ENCODE data around the gene PHF12.

DNA sequence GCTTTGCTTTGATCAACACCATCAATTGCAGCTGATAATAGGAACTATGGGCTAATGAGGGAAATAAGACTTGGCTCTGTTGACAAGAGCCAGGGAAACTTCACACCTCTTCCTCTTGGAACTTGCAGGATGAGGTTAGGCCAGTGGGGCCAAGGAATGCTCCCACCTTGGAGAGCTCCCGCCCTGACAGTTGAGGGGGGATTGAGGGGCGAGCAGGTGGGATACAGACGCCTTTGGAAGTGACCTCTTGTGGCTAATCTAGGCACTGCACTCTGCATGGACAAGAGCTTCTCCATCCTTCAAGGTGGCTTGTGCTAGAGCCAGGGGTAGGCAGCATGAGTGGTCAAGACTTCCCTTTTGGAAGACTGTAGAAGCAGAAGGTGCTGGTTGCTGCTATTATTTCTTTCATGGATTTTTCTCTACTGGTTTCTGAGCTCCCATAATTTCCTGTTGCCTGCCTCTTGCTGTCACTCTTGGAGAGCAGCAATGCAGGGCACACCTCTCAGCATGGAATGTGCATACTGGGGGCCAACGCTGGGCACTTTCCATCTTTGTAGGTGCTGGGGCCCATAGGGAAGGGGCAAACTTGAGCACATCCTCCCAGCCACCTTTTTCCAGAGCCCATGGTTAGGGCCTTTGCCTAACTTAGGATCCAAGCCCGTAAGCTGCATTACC, 2.3 kb upstream of the PHF12 start:
- TF ChIP-seq, protein P1, sequence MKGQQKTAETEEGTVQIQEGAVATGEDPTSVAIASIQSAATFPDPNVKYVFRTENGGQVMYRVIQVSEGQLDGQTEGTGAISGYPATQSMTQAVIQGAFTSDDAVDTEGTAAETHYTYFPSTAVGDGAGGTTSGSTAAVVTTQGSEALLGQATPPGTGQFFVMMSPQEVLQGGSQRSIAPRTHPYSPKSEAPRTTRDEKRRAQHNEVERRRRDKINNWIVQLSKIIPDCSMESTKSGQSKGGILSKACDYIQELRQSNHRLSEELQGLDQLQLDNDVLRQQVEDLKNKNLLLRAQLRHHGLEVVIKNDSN (IDR thresholded peaks at IDR 0.05), result no peak
- TF ChIP-seq TEAD4 (IDR thresholded peaks at IDR 0.05) (no peak), ZBTB7A (IDR thresholded peaks at IDR 0.05; ENCODE audit: low read depth) (peak; percentile 98), YY1 (IDR thresholded peaks at IDR 0.05; ENCODE audit: low read depth) (no peak), TAF1 (IDR thresholded peaks at IDR 0.05; ENCODE audit: low read depth) (no peak), RAD21 (IDR thresholded peaks at IDR 0.05; ENCODE audit: low read depth) (no peak), EP300 (IDR thresholded peaks at IDR 0.05; ENCODE audit: borderline replicate concordance) (no peak), CREB1 (IDR thresholded peaks at IDR 0.05; ENCODE audit: low read depth) (no peak), TCF12 (IDR thresholded peaks at IDR 0.05; ENCODE audit: low read depth) (no peak), CEBPB (IDR thresholded peaks at IDR 0.05) (no peak), NFIC (IDR thresholded peaks at IDR 0.05) (no peak)
- TF ChIP-seq, protein P2, sequence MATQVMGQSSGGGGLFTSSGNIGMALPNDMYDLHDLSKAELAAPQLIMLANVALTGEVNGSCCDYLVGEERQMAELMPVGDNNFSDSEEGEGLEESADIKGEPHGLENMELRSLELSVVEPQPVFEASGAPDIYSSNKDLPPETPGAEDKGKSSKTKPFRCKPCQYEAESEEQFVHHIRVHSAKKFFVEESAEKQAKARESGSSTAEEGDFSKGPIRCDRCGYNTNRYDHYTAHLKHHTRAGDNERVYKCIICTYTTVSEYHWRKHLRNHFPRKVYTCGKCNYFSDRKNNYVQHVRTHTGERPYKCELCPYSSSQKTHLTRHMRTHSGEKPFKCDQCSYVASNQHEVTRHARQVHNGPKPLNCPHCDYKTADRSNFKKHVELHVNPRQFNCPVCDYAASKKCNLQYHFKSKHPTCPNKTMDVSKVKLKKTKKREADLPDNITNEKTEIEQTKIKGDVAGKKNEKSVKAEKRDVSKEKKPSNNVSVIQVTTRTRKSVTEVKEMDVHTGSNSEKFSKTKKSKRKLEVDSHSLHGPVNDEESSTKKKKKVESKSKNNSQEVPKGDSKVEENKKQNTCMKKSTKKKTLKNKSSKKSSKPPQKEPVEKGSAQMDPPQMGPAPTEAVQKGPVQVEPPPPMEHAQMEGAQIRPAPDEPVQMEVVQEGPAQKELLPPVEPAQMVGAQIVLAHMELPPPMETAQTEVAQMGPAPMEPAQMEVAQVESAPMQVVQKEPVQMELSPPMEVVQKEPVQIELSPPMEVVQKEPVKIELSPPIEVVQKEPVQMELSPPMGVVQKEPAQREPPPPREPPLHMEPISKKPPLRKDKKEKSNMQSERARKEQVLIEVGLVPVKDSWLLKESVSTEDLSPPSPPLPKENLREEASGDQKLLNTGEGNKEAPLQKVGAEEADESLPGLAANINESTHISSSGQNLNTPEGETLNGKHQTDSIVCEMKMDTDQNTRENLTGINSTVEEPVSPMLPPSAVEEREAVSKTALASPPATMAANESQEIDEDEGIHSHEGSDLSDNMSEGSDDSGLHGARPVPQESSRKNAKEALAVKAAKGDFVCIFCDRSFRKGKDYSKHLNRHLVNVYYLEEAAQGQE (IDR thresholded peaks at IDR 0.05; ENCODE audit: low read depth), result peak; percentile 74
- TF ChIP-seq, protein P3, sequence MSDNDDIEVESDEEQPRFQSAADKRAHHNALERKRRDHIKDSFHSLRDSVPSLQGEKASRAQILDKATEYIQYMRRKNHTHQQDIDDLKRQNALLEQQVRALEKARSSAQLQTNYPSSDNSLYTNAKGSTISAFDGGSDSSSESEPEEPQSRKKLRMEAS (IDR thresholded peaks at IDR 0.05), result 0 out of 2 replicates have a peak, but pooled peaks have one; percentile 16
